ENCODE measurements around the gene ATP10A.
"Not testable (repeated sequence)": the region's sequence is repeated elsewhere in the genome, so short reads cannot be mapped to it uniquely, and the experiment has no call there.

ATP10A gene

GRCh38 chr15:25883463-25884259 lies 20.5 kb upstream of the ATP10A start:
- DNase-seq, result no peak

GRCh38 chr15:25882466-25882865 lies 19.3 kb upstream of the ATP10A start:
- DNase-seq, result no peak

DNA sequence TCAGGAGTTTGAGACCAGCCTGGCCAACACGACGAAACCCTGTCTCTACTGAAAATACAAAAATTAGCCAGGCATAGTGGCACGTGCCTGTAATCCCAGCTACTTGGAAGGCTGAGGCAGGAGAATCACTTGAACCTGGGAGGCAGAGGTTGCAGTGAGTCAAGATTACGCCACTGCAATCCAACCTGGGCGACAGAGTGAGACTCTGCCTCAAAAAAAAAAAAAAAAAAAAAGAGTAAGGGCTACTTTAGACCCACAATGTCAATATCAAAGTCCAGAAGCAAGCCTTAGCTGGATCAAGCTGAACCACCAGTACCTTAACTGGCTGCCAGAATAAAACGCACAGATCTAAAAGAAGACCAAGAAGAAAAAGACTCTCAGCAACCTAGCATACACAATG lies 17.8 kb upstream of the ATP10A start:
- not testable (repeated sequence) for DNase-seq

DNA sequence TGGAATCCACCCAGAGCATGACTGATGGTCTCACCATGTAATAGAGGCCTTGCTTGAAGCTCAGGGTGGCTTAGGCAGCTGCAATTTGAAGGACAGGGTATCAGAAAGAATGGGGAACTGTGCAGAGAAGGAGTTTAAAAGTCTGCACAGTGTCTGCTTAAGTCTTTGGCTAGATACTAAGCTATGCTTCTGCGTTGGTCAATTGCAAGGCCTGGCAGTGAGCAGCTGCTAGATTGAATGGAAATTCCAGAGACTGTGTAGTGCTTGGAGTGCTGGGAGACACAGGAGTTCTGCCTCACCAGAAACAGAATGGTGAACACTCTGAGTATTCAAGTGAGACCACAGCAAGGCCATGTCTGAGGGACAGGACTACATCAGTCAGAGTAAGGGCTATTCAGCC lies 17.3 kb upstream of the ATP10A start:
- DNase-seq, result no peak

DNA sequence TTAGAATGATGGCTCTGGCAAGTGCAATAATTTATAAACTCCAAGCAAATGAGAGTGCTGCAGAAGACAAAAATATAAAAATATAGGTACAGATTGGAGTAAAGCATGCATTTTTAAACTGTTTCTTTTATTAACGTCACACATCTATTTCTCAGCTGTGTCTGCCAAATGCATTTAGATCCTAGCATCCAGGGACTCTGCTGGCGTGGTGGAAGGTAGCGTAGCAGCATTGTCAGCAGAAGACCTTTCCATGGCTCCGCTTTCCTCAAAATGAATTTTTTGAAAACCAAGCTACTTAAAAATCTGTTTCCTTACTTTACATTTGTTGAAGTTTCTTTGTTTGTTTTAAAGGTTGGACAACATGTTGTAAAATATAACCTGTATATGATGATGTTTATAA lies 16.3 kb upstream of the ATP10A start:
- no peak for DNase-seq

GRCh38 chr15:25877681-25878080 lies 14.6 kb upstream of the ATP10A start:
- no peak for DNase-seq

GRCh38 chr15:25876231-25877140 lies 13.4 kb upstream of the ATP10A start:
- no peak for DNase-seq

DNA sequence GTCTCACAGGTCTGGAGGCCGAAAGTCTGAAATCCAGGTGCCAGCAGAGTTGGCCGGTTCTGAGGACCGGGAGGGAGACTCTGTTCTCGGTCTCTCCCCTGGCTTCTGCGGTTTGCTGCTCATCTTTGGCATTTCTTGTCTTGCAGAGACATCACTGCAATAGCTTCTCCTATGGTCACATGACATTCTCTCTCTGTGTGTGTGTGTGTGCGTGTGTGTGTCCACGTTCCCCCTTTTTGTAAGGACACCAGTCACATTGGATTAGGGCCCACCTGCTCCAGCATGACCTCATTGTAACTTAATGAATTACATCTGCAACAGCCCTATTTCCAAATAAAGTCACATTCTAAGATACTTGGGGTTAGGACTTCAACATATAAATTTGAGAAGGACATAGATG lies 12.4 kb upstream of the ATP10A start:
- DNase-seq, result no peak

GRCh38 chr15:25874379-25874778 lies 11.3 kb upstream of the ATP10A start:
- DNase-seq, result no peak

DNA sequence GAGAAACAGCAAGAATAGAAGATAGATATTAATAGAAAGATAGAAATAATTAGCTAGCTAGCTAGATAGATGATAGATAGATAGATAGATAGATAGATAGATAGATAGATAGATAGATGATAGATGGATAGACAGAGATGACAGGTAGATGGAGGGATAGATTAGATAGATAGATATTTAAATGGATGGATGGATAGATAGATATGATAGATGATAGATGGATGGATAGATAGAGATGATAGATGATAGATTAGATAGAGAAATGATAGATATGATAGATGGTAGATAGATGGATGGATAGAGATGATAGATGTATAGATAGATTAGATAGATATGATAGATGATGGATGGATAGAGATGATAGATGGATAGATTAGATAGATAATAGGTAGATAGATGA lies 8.3 kb upstream of the ATP10A start:
- no peak for DNase-seq

DNA sequence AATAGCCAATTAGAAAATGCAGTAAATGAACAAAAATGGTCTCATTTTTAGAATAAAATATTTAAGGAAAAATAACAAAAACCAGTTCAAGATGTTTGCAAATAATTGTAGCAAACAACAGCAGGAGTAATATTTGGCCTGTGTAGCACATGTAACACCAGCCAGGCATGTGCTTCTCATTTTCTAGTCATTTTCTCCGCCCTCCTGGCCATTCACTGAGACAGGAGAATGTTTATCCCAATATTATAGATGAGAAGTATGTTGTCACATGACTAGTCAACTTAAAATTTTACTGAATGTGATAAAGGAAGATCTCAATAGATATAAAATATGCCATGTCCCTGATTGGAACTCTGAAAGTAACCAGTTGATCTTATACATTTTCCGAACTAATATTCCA lies 7.8 kb upstream of the ATP10A start:
- no peak for DNase-seq

DNA sequence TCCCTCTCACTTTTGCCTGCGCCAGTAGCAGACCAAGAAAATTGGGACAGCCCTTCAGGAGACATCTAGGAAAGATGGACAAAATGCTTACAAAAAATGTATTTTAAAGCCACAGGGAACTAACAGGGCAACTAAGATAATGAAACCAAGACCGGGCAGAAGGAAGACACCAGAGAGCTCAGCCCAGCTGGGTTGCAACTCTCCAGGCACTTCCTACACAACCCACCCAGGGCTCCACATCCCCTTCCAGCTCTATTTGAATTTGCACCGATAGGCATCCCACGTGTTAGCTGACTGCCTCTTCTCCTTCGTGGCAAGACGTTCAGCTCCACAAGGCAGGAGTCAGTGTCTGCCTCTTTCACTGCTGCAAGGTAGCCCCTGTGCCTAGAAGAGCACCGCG lies 6.6 kb upstream of the ATP10A start:
- DNase-seq, result no peak

- no peak for DNase-seq
Measured at GRCh38 chr15:25866874-25867273, 3.7 kb upstream of the ATP10A start.

DNA sequence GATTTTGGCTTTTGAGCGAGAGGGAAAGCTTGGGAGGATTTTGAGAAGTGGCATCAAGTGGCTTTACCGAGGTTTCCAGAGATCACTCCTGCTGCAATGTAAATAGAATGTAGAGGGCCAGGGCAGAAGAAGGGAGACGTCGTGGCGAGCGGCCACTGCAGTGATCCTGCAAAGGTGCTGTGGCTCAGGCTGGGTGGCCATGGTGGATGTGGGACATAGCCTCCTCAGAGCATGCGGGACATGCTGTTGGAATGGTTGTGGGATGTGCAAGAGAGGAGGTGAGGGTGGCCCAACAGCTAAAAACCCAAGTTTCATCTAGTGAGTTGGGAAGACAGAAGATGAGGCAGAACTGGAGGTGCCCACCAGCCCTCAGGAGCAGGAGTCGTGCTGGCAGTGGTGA lies 3.1 kb upstream of the ATP10A start:
- DNase-seq, result no peak

GRCh38 chr15:25864966-25865365 lies 1.8 kb upstream of the ATP10A start:
- no peak for DNase-seq

GRCh38 chr15:25863968-25864580 lies 947 bp upstream of the ATP10A start:
- no peak for DNase-seq

DNA sequence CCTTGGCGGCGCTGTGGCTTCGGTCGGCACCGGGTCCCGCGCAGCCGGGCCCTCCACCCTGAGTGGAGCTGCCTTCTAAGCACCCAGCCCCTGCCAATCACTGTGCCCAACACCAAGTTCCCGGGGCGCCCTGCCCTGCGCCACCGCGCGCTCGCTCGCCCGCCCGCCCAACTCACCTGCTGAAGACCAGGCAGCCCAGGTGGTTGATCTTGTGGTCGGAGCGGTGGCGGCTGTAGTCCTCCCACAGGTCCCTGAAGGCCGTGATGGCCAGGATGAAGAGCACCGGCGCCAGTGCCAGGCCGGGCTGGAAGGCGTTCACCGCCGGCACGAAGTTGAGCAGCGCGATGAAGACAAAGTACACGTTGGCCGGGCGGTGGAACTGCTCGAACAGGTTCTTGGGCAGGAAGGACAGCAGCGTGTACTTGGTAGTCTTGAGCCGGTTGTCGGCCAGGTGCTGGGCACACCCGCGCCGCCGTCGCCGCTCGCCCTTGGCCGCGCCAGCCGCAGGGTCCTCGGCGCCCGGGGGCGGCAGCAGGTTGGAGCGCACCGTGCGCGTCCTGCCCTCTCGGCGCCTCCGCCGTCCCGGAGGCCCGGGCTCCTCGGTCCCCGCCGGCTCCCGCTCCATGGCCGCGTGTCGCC lies 536 bp downstream of the ATP10A start:
- no peak for DNase-seq

GRCh38 chr15:25862071-25862471 lies 1.1 kb downstream of the ATP10A start:
- DNase-seq, result no peak

DNA sequence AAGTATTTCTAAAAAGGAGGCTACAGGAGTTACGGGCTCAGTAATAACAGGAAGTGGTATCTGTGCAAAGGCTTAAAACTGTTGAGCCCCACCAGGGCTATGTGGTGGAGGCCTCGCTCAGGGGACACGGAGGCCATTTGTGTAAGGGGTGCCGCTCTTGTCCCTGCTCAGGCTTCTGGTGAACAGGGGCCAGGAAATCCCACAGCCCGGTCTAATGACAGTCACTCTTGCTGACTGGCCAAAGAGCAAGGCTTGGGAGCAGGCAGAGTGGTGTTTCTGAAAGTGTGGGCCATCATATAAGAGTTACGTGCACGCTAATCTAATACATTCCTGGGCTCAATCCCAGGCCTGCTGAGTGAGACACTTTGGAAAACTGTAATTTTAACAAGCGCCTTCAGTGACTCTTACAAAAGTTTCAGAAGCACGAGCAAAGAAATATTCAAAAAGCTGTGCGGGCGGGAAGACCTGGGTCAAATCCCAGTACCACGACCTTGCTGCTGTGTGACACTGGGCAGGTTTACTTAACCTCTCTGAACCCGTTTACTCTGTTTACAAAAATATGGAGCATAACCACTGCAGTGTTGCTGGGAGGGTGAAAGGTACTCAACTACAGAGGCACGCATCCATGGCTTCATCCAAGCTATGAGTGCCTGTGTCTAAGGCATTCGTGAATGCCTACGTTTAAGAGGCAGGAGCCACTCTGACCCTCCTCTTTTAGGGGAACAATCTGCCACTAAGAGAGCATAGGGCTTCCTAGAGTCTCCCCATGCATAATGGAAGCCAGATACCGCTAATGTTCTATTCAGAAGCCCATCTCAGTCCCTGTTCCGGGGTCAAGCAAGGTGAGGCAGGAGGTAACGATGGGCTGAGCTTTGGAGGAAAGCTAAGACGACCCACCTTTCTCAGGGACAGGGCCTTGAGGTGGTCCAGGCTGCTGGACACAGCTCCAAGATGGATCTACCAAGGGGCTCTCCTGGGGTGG lies 2.0 kb downstream of the ATP10A start:
- no peak for DNase-seq

- no peak for DNase-seq
Measured at GRCh38 chr15:25859838-25860645, 3.1 kb downstream of the ATP10A start.

All from NCI-H510A (cell line).